HL-60/S4 treated with retinoic acid at 250 ng/mL for 4 days and 3 days (cell line): ENCODE results near the gene ZNF654.
"Not testable (repeated sequence)": the region's sequence is repeated elsewhere in the genome, so short reads cannot be mapped to it uniquely, and the experiment has no call there.

ENCODE experiments used
- in situ Hi-C: fragments of 300-500 bp; cut with MboI; formaldehyde crosslinking; loops from 2 replicates; pipeline ENCODE4 v1.7.0; 2022; ENCODE audit warnings: low sequenced_read_pairs

The ZNF654 gene

DNA sequence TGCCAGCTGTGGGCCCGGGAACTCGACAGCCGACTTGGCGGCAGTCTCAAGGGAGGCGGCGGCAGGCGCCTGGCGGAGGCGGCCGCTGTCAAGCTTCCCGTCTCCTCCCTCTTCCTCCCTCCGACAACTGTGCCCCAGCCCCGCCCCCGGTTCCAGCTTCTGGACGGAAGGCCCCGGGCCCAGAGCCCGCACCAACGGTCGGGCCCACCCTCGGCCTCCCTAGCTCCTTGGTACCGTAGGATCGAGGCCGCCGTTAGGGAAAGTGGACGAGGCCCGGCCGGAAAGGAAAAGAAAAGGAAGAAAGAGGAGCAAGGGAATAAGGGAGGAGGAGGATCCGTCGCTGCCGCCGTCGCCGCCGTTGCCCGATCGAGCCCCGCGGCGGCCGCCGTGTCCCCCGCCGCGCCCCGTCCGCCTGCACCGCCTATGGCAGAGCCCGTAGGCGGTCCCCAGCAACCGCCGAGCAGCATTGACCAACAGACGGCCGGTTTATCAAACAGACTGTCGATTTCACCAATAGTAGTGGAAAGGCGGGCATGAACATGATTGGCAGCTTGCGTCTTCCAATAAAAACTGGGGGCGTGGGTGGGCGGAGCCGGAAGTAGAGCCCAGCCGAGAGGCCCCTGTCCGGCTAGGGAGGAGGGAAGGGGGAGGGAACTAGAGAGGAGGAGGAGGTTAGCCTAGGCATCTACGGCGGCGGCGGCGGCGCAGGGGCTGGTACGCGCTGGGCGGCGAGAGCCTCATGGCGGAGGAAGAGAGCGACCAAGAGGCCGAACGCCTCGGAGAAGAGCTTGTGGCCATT, at the start of gene ZNF654, which contains the start of gene CGGBP1:
ZNF654 (plus strand) TSS at position 675 of the 799 bp plus-strand sequence; CDS start at position 740, 65 bp downstream.
CGGBP1 (minus strand) TSS at position 425 of the 799 bp plus-strand sequence. CDS start 3,029 bp downstream, outside the sequence.
- in situ Hi-C loops: no loop called here

DNA sequence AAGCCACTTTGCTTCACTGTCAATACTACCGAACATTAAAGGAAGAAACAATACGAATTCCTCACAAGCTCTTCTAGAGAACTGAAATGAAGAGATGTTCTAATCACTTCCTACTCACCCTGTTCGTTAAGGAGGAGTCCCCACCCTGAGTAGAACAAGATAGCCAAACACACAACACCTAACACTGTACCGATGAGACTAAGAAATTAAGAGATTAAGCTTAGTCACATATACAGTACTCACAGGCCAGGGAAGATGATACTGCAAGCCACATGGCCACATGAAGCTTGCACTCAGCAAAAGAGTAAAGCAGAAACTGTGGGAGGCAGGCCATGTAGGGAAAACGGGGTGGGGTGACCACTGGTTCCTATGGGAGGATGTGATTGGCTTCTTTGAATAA, 48.2 kb upstream of the ZNF654 start:
- in situ Hi-C loops: no loop called here

DNA sequence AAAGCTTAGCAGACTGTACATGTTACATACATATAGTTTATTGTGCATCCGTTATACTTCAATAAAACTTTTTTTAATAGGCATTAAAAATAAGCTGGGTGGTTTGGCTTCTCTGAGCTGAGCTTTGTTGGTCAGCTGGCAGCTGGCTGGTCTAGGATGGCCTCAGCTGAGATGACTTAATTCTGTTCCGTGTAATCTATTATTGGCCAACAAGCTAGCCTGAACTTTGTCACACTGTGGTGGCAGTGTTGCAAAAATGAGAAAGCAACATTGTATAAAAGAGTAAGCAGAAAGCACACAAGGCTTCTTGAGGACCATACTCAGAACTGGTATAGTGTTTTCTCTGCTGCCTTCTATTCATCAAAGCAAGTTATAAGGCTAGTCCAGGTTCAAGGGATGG, 45.5 kb upstream of the ZNF654 start:
- in situ Hi-C loops: no loop called here

DNA sequence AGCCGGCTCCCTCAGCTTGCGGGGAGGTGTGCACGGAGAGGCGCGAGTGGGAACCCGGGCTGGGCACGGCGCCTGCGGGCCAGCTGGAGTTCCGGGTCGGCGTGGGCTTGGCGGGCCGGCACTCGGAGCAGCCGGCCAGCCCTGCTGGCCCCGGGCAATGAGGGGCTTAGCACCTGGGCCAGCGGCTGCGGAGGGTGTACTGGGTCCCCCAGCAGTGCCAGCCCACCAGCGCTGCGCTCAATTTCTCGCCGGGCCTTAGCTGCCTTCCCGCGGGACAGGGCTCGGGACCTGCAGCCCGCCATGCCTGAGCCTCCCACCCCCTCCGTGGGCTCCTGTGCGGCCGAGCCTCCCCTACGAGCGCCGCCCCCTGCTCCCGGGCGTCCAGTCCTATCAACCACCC, 43.4 kb upstream of the ZNF654 start:
- in situ Hi-C loops: not testable (repeated sequence)

DNA sequence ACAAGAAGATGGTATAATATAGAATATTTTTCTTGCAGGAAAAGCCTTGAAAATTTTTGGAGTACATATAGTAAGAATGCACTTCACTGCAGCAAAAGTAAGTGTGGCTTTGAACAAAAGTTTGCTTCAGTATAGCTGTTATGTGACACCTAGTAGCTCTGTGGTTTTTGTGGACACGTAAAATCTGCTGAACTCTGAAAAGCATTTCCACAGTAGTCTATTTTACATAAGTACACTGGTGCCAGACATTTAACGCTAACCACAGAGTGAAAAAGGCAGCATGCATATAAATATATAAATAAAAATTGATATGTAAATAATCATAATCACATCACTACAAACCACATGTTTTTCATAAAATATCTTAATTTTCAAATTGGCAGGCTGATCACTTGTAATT, 40.0 kb upstream of the ZNF654 start:
- in situ Hi-C loops: no loop called here

DNA sequence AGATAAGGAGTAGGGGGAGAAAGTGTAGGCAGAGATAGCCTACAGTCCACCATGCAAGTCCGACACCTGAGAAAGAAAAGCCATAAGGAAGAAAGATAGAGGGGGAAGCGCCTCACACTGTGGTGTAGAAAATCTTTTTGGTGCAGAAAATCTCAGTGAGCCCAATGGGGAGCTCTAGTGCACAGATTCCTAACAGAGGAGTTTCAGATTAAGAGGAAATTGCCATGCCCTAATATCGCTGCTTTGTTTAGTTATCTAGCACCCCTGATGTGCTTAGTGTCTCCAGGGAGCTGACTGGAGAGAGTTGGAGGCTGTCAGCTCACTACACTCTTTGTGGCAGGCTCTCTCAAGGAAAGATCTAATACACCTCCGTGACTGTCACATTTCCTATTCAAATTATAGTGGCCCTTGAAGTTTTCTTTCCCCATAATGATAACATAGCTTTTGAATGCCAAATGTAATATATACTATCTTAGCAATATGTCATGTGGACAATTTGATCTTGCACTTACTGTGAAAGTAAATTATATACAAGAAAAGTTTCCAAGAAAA, 34.0 kb upstream of the ZNF654 start:
- in situ Hi-C loops: no loop called here

DNA sequence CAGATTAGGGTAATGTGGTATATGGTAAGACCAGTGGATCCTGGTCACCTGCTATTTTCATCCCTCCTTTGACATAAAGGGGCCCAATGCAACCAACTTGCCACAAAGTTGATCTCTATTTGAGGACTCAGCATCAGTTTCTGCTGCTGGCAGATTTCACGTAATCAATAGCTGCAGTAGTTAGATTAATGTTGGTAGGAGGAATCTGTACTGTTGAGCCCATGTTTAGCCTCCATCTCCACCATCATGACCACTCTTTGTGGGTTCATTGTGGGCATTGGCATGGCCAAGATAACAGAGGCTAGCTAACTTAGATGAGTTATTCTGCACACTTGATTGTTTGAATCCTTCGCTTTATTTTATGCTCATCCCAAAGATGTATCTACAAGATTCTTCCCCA, 30.2 kb upstream of the ZNF654 start:
- in situ Hi-C loops: no loop called here

DNA sequence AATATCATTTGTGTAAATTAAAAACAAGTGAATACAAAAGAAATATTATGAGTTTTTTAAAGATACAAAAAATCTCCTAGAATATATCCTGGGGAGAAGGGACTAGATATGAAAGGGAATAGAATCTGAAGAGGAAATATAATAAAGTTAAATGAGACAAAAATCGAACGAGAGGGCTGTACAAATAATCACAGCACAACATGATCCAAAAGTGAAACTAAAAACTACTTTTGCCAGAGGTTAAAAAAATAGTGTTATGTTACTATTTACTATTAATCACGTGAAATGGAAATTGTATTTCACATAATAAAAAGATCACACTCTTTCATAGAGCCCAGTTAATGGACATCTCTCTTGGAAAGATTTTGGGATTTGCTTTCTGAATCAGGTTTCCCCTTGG, 28.8 kb upstream of the ZNF654 start:
- in situ Hi-C loops: no loop called here

DNA sequence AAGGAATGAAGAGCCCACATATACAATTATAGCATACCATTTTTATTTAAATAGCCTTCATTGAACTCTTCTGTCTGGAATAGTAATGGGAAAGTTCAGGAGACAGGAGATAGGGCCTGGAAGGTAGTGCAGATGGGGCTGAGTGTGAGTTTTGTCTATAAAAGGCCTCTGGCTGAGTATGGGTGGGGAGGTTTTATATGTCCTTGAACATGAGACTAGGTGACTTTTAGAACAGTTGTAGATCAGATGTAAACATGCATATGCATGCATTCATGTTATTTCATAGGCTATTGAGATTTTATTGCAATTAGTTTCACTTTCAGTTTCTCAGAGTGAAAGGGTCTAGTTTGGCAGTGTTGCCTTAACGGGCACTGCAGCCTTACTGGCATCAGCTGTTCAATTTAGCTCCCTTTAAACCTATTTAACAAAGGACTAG, 27.4 kb upstream of the ZNF654 start:
- in situ Hi-C loops: no loop called here

DNA sequence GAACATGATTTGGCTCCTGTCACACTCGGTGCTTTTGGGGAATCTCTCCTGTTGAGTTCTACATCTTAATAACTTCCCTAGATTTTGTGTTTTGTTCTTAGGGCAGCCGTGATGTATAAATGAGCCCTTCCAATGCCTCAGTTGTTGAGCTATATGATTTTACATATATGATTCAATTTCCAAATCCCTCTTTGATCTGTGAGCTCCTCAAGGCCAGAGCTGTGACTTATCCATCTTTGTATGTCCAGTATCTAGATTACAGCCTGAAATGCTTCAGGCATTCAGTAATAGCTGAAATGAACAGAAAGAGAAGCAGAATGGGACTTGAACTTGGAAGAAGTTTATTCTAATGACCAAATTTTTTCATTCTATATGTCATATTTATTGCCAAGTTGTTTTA, 26.8 kb upstream of the ZNF654 start:
- in situ Hi-C loops: no loop called here

DNA sequence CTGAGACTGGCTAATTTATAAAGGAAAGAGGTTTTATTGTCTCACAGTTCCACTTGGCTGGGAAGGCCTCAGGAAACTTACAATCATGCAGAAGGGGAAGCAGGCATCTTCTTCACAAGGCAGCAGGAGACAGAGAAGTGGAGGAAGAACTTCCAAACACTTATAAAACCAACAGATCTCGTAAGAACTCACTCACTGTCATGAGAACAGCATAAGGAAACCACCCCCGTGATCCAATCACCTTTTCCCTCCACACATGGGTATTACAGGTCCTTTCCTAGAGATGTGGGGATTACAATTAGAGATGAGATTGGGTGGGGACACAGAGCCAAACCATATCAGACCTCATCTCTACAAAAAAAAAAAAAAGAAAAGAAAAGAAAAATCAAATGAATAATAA, 26.0 kb upstream of the ZNF654 start:
- in situ Hi-C loops: no loop called here

DNA sequence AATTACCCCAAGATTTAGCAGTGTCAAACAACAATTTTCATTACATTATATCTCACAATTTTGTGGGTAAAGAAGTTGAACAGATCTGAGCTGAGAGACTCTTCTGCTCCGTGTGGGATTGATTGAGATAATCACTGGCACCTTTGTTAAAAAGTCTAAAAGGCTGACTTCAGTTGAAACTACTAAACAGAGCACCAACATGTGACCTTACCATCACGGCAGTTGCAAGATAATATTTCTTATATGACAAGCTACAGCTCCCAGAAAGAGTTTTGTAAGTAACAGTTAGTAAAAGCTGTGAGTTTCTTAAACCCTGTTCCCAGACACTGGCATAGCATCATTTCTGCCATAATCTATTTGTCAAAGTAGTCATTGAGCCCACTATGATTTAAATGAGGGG, 25.2 kb upstream of the ZNF654 start:
- in situ Hi-C loops: no loop called here

DNA sequence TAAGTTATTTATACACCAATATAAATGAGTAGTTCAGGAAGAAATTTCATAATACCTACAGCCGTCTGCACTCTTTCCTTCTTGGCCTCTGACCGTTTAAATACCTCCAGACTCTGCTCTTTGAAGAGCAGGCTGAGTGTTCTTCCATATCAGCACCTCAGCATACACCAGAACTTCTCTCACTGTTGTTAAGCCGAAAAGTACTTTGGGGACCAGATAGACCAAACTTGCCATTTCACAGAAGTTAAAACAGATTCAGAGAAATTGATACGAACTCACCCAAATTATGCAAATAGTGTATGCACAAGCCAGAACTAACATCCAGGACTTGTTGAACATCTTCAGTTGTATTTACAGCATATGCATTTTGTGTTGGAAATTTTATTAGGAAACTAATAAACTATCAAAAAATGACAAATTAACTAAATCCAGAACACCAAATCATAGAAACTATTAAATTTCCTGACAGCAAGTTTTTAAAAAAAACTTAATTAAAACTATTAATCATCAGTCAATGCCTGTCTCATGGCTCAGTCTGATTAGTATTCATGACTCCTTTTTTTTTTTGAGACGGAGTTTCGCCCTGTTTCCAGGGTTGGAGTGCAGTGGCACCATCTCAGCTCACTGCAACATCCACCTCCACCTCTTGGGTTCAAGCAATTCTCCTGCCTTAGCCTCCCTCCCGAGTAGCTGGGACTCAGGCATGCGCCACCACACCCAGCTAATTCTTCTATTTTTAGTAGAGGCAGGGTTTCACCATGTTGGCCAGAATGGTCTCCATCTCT, 24.4 kb upstream of the ZNF654 start:
- in situ Hi-C loops: no loop called here

DNA sequence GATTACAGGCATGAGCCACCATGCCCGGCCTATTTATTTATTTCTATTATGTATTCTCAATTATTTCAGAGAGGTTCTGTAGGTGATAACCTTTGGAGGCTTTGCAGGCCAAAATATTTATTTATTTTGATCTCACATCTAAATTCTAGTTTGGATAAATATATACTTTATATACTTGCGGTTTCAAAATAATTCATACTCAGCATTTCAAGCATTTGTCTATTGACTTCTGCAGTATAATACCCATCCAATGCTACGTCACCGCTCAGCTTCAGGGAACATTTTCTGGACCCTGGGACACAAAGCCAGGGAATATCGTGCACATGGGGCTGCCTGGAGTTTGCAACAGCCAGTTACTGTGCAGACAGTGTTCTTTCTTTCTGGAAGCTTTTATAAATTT, 22.8 kb upstream of the ZNF654 start:
- in situ Hi-C loops: no loop called here

DNA sequence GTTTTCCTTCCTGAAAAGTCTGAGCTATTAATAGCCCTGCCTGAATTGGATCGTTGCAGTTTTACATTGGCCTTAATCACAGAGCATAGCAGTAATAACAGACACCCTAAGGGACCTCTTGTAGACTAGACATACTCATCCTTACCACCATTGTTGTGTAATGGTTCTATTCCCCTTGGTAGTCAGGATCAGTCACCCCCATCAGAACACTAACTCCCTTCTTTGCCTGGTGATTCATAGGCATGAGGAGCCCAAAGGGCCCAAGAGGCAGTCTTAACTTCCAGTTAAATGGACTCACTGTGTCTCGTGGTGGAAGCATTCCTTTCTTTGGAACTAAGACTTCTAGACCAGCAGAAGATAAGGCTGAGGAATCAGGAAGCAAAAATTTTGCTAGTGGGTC, 20.5 kb upstream of the ZNF654 start:
- in situ Hi-C loops: no loop called here

DNA sequence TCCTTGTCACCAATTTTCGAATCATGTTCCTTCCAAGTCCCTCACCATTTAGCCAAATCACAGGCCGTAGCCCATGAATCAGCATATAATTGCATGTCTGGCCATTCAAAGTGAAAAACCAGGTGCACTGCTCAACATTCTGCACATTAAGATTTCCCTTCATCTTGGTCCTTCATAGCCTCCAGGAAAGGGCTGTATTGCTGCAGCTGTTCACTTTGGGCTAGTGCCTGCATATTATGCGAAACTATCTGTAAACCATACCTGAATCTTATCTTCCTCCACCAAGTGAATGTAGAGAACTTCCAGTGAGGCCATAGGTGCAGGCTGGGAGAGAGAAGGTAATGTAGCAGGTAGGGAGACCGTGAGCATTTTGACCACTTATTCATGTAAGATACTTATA, 18.5 kb upstream of the ZNF654 start:
- in situ Hi-C loops: no loop called here

DNA sequence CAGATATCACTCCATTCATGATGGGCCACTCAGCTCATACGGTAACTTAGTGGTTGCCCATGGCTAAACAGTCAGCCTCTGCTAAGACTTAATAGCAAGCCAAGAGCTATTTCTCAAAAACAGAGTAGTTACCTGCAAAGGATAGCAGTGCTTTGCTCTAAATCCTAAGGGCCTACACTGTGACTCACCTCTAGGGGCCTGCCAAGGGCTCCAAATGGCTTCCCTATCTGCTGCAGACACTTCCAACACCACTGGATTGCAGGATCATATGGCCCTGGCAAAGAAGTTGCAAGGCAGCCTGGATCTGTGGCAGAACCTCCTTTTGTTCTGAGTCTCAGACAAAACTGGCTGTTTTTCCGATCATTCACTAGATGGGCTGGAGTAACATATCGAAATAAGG, 18.1 kb upstream of the ZNF654 start:
- in situ Hi-C loops: no loop called here

DNA sequence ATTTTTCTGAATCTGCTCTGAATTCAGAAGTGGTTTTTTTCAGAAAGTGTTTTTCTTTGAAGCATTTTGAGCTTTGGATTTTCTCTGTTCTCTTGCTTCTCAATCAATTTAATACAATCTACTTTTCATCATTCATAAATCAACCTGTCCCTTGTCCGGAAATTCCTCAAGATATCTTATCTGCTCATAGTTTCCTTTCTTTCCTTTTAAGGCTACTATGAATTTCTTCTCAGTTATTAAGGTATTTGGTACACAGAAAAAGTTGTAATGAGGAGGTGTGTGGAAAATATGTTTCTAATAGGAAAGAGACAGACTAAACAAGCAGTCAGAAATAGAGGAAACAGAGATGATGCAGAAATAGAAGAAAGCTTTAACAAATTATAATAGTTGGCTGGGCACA, 14.6 kb upstream of the ZNF654 start:
- in situ Hi-C loops: no loop called here

DNA sequence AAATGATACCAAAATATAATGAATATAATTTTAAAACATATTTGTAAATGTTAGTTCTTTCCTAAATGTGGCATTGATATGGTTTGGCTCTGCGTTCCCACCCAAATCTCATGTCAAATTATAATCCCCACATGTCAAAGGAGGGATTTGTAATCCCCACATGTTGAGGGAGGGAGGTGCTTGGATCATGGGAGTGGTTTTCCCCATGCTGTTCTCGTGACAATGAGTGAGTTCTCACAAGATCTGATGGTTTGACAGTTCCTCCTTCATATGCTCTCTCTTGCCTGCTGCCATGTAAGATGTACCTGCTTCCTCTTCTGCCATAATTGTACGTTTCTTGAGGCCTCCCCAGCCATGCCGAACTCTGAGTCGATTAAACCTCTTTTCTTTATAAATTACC, 12.3 kb upstream of the ZNF654 start:
- in situ Hi-C loops: no loop called here

DNA sequence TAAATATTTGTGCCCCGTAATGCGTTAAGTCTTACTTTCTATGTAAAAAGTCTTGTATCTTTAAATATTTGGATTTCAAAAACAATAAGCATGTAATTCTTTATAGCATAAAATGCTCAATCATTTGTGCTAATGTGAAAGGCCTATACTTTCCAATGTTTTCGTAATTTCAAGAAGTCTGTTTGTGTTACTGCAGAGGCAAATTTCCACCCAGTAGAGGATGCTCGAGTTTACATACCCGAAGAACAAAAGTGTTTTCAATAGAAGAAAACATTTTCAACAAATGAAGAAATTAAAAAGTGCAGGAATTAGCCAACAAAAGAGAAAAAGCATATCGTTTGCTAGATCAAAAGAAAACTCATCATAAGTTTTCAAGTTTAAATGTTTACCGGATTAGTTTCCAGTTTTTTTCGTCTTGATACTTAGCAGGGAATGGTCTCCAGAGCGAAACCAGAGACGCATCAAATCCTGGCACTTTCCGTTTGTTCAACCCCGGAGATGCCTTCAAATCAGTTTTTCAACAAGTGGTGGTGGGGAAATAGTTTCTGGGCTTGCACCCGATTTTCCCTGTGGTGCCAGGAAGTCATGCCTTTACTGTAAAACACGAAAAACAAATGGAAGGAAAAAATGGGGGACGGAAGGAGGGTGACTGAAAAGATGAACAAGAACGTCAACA, 1.3 kb upstream of the ZNF654 start:
- in situ Hi-C loops: no loop called here

DNA sequence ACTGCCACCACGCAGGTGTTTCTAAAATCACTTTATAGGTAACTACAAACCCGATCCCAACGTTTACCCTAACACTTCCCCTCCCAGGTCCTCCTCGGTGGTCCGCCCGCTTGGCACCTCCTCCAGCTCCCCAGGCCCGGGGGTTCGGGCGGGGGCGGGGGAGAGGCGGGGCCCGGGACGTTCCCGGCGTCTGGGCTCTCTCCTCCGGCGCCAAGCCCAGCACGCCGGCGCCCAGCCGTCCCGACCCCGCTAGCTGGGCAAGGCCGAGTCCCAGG, 812 bp upstream of the ZNF654 start:
- in situ Hi-C loops: no loop called here
